ENCODE data around the gene WDR77. TPM values are rescaled to one million over a fixed set of nuclear protein-coding genes. Genes with fewer than 3 reads are reported as not detected.

The WDR77 gene
- total RNA-seq (2022; extraction: Qiagen RNA extraction; ENCODE audit: low read depth): 33.9 to 56.5 TPM (median 53.9 TPM) in 5 replicates

GRCh38 chr1:111448918-111449702 is at the start of gene WDR77, which contains the start of gene ATP5PB:
WDR77 (minus strand) TSS chr1:111449256; CDS start chr1:111449169, 87 bp downstream.
ATP5PB (plus strand) TSS chr1:111449464; CDS start chr1:111449542, 78 bp downstream.

Other genes with a start within 250 kb of the WDR77 start
- 1.0 to 1.4 TPM (median 1.3 TPM) in 5 replicates for gene DENND2D, start 248.6 kb downstream of the WDR77 start, total RNA-seq (2022; extraction: Qiagen RNA extraction; ENCODE audit: low read depth)
- 0.20 to 0.40 TPM (median 0.31 TPM) in 5 replicates for gene CHI3L2, start 221.5 kb downstream of the WDR77 start, total RNA-seq (2022; extraction: Qiagen RNA extraction; ENCODE audit: low read depth)
- not detected in 5 replicates for gene CHIA, start 158.4 kb downstream of the WDR77 start, total RNA-seq (2022; extraction: Qiagen RNA extraction; ENCODE audit: low read depth)
- 0.85 to 1.5 TPM (median 0.89 TPM) in 5 replicates for gene OVGP1, start 21.5 kb downstream of the WDR77 start, total RNA-seq (2022; extraction: Qiagen RNA extraction; ENCODE audit: low read depth)
- 246 to 258 TPM (median 255 TPM) in 5 replicates for gene ATP5PB, start 208 bp upstream of the WDR77 start, total RNA-seq (2022; extraction: Qiagen RNA extraction; ENCODE audit: low read depth)
- gene C1orf162, start 24.7 kb upstream of the WDR77 start, total RNA-seq (2022; extraction: Qiagen RNA extraction; ENCODE audit: low read depth): 0.14 to 0.38 TPM (median 0.23 TPM) in 3 of 5 replicates, not detected in the others
- not detected in 5 replicates for gene ADORA3, start 54.4 kb upstream of the WDR77 start, total RNA-seq (2022; extraction: Qiagen RNA extraction; ENCODE audit: low read depth)
- not detected in 5 replicates for gene TMIGD3, start 54.4 kb upstream of the WDR77 start, total RNA-seq (2022; extraction: Qiagen RNA extraction; ENCODE audit: low read depth)
- gene RAP1A, start 170.5 kb upstream of the WDR77 start, total RNA-seq (2022; extraction: Qiagen RNA extraction; ENCODE audit: low read depth): 23.8 to 35.2 TPM (median 28.7 TPM) in 5 replicates